OCI-LY7 (cell line): ENCODE data around the gene GPR52.

Experiments
- CTCF ChIP-seq: fragments of 200-600 bp; sonication (generic); conservative IDR thresholded peaks from 2 replicates; pipeline ENCODE4 v1.5.1; 2014; ENCODE audit warnings: mild to moderate bottlenecking, antibody characterized with exemption, low read length, moderate library complexity, mixed read lengths
- EZH2phosphoT487 ChIP-seq: fragments of 200-600 bp; sonication (generic); IDR thresholded peaks from 2 replicates; pipeline ENCODE4 v1.6.1; 2018; ENCODE audit warnings: low read depth, borderline replicate concordance, mild to moderate bottlenecking, mixed run types, antibody characterized with exemption, low read length, moderate library complexity, mixed read lengths

- TF ChIP-seq EZH2phosphoT487: no peak
- TF ChIP-seq CTCF: no peak
Observed at GRCh38 chr1:174445351-174445750, 2.4 kb upstream of the GPR52 start.
